K562 (cell line): ENCODE measurements around the gene ADAMTS7. TPM values are rescaled to one million over a fixed set of nuclear protein-coding genes. Genes with fewer than 3 reads are reported as not detected.

Source experiments
- ARID2 ChIP-seq: fragments of 450-650 bp; IDR thresholded peaks from 2 replicates; pipeline ENCODE4 v1.6.1; 2017; ENCODE audit warnings: antibody characterized with exemption, mild to moderate bottlenecking
- GATAD2A ChIP-seq: fragments of 450-650 bp; IDR thresholded peaks from 2 replicates; pipeline ENCODE4 v1.6.1; 2017
- HCFC1 ChIP-seq: IDR thresholded peaks from 2 replicates; pipeline ENCODE4 v1.6.1; 2012; ENCODE audit warnings: low read depth, low read length, improper control_type of control experiment
- L3MBTL2 ChIP-seq: fragments of 450-650 bp; IDR thresholded peaks from 2 replicates; pipeline ENCODE4 v1.6.1; 2016; ENCODE audit warnings: mild to moderate bottlenecking, moderate library complexity
- SMARCE1 ChIP-seq: fragments of 450-650 bp; IDR thresholded peaks from 2 replicates; pipeline ENCODE4 v1.7.1; 2016; ENCODE audit warnings: mild to moderate bottlenecking
- ZFP36 ChIP-seq: fragments of 150-350 bp; IDR thresholded peaks from 2 replicates; pipeline ENCODE4 v1.6.1; 2018; ENCODE audit warnings: low read length, low read depth; ENCODE audit not compliant: partially characterized antibody
- ZNF146 ChIP-seq: IDR thresholded peaks from one replicate; pipeline ENCODE4 v1.6.1; 2018; ENCODE audit warnings: missing compliant biosample characterization; ENCODE audit not compliant: unreplicated experiment
- polyA plus RNA-seq, 8 experiments: library from polyadenylated mRNA; depleted of rRNA in 4 of 8; stranded (reverse) in 5 of 8; unstranded in 3 of 8; fragments of >200 nt; fragmentation: Nextera tagmentation in 2 of 8; fragmentation: Illumina TruSeq in 1 of 8; extraction: Ambion mirVana in 2 of 8; extraction: Trizol in 1 of 8; gene quantifications; 2 replicates each; pipeline versions ENCODE4 v1.2.1 to v1.2.3, GENCODE V29; 2011 to 2014; ENCODE audit warnings: inconsistent platforms in 1 of 8, missing spikeins in 1 of 8
- total RNA-seq, 7 experiments: library from RNA; depleted of rRNA in 6 of 7; stranded (reverse); fragments of >200 nt in 6 of 7; fragmentation: Illumina TruSeq in 2 of 7; extraction: Trizol in 2 of 7; gene quantifications; 2 replicates each; pipeline versions ENCODE4 v1.2.1 to v1.2.3, GENCODE V29; 2011 to 2021; ENCODE audit warnings: low replicate concordance in 1 of 7
- TF ChIP-seq, protein P1 (sequence below): fragments of 450-650 bp; IDR thresholded peaks from 2 replicates; pipeline ENCODE4 v1.6.1; 2018; ENCODE audit not compliant: partially characterized antibody
- TF ChIP-seq, protein P2 (sequence below): fragments of 250-450 bp; sonication (Bioruptor Pico); IDR thresholded peaks from 2 replicates; pipeline ENCODE4 v1.4.0; 2020; ENCODE audit warnings: mild to moderate bottlenecking, moderate library complexity, borderline replicate concordance
- TF ChIP-seq, protein P3 (sequence below): fragments of 200-800 bp; sonication (Bioruptor generic); IDR thresholded peaks from 2 replicates; pipeline ENCODE4 v1.6.1; 2017; ENCODE audit warnings: missing genetic modification characterization, missing compliant biosample characterization
- TF ChIP-seq, protein P4 (sequence below): fragments of 250-450 bp; sonication (Bioruptor Pico); IDR thresholded peaks from 2 replicates; pipeline ENCODE4 v1.5.1; 2021; ENCODE audit warnings: mild to moderate bottlenecking
- TF ChIP-seq, protein P5 (sequence below): sonication (generic); formaldehyde crosslinking; IDR thresholded peaks from 2 replicates; pipeline ENCODE4 v1.8.0; 2022; ENCODE audit warnings: mild to moderate bottlenecking, missing genetic modification reagents

Gene ADAMTS7
- total and polyA plus RNA-seq, 9 of the 15 experiments (the other 6 are each of a cell fraction or from before 2014, with no cell fraction given), result 0.05 to 0.07 TPM; not detected in 7

DNA sequence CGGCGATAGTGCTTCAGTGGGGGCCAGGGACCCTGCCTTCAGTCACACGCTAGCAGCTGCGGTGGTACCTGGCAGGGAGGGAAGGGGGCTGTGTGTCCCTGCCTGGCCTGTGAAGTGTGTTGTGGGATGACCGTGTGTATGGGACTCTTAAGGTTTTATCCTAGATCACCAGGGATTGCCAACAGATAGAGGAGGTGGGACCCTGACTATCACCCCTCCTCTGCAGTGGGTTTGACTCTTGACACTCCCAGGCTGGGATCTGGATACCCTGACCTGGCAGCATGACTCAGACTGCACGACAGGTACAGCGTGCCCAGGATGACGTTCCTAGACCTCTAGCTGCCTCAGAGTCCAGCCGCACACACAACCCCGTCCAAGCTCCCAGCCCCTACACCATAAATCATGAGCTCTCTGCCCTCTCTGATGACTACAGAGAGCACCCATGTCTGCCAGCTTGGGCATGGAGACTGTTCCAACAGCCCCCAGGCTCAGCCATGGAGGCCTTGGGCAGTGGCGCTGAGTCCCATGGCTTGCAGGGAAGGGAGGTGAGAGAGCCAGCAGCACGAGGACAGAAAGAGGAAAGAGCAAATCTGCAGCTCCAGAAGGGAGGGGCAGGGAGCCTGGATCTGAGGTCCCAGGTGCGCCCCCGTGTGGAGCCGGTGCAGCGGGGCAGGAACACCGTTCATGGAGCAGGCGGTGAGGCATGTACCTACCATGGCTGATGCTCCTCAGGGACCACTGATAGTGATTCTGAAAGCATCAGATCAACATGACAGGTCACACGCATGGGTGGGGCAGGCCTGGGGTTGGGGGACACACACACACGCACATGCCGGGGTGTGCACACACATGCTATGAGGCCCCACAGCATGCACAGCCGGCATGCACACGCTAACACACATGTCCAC lies 71.0 kb downstream of the ADAMTS7 start (continued):
- TF ChIP-seq, protein P1, sequence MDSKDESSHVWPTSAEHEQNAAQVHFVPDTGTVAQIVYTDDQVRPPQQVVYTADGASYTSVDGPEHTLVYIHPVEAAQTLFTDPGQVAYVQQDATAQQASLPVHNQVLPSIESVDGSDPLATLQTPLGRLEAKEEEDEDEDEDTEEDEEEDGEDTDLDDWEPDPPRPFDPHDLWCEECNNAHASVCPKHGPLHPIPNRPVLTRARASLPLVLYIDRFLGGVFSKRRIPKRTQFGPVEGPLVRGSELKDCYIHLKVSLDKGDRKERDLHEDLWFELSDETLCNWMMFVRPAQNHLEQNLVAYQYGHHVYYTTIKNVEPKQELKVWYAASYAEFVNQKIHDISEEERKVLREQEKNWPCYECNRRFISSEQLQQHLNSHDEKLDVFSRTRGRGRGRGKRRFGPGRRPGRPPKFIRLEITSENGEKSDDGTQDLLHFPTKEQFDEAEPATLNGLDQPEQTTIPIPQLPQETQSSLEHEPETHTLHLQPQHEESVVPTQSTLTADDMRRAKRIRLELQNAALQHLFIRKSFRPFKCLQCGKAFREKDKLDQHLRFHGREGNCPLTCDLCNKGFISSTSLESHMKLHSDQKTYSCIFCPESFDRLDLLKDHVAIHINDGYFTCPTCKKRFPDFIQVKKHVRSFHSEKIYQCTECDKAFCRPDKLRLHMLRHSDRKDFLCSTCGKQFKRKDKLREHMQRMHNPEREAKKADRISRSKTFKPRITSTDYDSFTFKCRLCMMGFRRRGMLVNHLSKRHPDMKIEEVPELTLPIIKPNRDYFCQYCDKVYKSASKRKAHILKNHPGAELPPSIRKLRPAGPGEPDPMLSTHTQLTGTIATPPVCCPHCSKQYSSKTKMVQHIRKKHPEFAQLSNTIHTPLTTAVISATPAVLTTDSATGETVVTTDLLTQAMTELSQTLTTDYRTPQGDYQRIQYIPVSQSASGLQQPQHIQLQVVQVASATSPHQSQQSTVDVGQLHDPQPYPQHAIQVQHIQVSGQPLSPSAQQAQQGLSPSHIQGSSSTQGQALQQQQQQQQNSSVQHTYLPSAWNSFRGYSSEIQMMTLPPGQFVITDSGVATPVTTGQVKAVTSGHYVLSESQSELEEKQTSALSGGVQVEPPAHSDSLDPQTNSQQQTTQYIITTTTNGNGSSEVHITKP, result no peak
- TF ChIP-seq ARID2 (no peak), ZNF146 (CRISPR knock-in tag) (no peak), SMARCE1 (no peak), ZFP36 (peak; percentile 51), L3MBTL2 (peak; percentile 72), GATAD2A (no peak), HCFC1 (no peak)
- TF ChIP-seq, protein P2, sequence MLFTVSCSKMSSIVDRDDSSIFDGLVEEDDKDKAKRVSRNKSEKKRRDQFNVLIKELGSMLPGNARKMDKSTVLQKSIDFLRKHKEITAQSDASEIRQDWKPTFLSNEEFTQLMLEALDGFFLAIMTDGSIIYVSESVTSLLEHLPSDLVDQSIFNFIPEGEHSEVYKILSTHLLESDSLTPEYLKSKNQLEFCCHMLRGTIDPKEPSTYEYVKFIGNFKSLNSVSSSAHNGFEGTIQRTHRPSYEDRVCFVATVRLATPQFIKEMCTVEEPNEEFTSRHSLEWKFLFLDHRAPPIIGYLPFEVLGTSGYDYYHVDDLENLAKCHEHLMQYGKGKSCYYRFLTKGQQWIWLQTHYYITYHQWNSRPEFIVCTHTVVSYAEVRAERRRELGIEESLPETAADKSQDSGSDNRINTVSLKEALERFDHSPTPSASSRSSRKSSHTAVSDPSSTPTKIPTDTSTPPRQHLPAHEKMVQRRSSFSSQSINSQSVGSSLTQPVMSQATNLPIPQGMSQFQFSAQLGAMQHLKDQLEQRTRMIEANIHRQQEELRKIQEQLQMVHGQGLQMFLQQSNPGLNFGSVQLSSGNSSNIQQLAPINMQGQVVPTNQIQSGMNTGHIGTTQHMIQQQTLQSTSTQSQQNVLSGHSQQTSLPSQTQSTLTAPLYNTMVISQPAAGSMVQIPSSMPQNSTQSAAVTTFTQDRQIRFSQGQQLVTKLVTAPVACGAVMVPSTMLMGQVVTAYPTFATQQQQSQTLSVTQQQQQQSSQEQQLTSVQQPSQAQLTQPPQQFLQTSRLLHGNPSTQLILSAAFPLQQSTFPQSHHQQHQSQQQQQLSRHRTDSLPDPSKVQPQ (CRISPR knock-in tag), result no peak
- TF ChIP-seq, protein P3, sequence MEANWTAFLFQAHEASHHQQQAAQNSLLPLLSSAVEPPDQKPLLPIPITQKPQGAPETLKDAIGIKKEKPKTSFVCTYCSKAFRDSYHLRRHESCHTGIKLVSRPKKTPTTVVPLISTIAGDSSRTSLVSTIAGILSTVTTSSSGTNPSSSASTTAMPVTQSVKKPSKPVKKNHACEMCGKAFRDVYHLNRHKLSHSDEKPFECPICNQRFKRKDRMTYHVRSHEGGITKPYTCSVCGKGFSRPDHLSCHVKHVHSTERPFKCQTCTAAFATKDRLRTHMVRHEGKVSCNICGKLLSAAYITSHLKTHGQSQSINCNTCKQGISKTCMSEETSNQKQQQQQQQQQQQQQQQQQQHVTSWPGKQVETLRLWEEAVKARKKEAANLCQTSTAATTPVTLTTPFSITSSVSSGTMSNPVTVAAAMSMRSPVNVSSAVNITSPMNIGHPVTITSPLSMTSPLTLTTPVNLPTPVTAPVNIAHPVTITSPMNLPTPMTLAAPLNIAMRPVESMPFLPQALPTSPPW (CRISPR knock-in tag), result peak; percentile 57
- TF ChIP-seq, protein P4, sequence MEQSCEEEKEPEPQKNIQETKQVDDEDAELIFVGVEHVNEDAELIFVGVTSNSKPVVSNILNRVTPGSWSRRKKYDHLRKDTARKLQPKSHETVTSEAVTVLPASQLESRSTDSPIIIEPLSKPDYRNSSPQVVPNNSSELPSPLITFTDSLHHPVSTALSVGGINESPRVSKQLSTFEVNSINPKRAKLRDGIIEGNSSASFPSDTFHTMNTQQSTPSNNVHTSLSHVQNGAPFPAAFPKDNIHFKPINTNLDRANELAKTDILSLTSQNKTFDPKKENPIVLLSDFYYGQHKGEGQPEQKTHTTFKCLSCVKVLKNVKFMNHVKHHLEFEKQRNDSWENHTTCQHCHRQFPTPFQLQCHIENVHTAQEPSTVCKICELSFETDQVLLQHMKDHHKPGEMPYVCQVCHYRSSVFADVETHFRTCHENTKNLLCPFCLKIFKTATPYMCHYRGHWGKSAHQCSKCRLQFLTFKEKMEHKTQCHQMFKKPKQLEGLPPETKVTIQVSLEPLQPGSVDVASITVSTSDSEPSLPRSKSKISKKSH (CRISPR knock-in tag), result no peak
- TF ChIP-seq, protein P5, sequence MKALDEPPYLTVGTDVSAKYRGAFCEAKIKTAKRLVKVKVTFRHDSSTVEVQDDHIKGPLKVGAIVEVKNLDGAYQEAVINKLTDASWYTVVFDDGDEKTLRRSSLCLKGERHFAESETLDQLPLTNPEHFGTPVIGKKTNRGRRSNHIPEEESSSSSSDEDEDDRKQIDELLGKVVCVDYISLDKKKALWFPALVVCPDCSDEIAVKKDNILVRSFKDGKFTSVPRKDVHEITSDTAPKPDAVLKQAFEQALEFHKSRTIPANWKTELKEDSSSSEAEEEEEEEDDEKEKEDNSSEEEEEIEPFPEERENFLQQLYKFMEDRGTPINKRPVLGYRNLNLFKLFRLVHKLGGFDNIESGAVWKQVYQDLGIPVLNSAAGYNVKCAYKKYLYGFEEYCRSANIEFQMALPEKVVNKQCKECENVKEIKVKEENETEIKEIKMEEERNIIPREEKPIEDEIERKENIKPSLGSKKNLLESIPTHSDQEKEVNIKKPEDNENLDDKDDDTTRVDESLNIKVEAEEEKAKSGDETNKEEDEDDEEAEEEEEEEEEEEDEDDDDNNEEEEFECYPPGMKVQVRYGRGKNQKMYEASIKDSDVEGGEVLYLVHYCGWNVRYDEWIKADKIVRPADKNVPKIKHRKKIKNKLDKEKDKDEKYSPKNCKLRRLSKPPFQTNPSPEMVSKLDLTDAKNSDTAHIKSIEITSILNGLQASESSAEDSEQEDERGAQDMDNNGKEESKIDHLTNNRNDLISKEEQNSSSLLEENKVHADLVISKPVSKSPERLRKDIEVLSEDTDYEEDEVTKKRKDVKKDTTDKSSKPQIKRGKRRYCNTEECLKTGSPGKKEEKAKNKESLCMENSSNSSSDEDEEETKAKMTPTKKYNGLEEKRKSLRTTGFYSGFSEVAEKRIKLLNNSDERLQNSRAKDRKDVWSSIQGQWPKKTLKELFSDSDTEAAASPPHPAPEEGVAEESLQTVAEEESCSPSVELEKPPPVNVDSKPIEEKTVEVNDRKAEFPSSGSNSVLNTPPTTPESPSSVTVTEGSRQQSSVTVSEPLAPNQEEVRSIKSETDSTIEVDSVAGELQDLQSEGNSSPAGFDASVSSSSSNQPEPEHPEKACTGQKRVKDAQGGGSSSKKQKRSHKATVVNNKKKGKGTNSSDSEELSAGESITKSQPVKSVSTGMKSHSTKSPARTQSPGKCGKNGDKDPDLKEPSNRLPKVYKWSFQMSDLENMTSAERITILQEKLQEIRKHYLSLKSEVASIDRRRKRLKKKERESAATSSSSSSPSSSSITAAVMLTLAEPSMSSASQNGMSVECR (CRISPR knock-in tag), result no peak
